Tibial artery (tissue), 4 donors: ENCODE measurements around the gene KAZN.

ENCODE experiments used
- DNase-seq, 2 donors: peaks; one replicate each; pipeline ENCODE4 v3.0.0-alpha.2; 2019
- H3K27ac ChIP-seq, 2 donors: fragments of 200-600 bp; sonication (generic) in 1 of 2; 1 replicate in 1 of 2; 2 replicates in 1 of 2; pipeline ENCODE4 v1.5.1; 2018 to 2019; ENCODE audit warnings: mild to moderate bottlenecking in 1 of 2
- H3K27me3 ChIP-seq, 2 donors: fragments of 200-600 bp; sonication (generic) in 1 of 2; one replicate each; pipeline versions ENCODE4 v1.5.1 to v1.6.0; 2016 to 2019
- H3K36me3 ChIP-seq, 3 donors: fragments of 200-600 bp; sonication (generic) in 2 of 3; one replicate each; pipeline ENCODE4 v1.5.1; 2016 to 2019; ENCODE audit warnings: mild to moderate bottlenecking in 2 of 3
- H3K4me1 ChIP-seq, 4 donors: fragments of 200-600 bp; sonication (generic) in 2 of 4; 1 replicate in 3 of 4; 2 replicates in 1 of 4; pipeline ENCODE4 v1.5.1; 2016 to 2019
- H3K4me3 ChIP-seq, 2 donors: fragments of 200-600 bp; sonication (generic) in 1 of 2; 1 replicate in 1 of 2; 2 replicates in 1 of 2; pipeline ENCODE4 v1.5.1; 2018 to 2019; ENCODE audit warnings: mild to moderate bottlenecking in 2 of 2
- H3K9me3 ChIP-seq, 3 donors: fragments of 200-600 bp; sonication (generic) in 1 of 3; one replicate each; pipeline ENCODE4 v1.5.1; 2016 to 2019
- CTCF ChIP-seq, 2 experiments: fragments of 200-600 bp in 1 of 2; fragments of 450-650 bp in 1 of 2; IDR thresholded peaks; one replicate each; pipeline ENCODE4 v1.5.1; 2017 to 2019; ENCODE audit warnings: antibody characterized with exemption in 2 of 2, mild to moderate bottlenecking in 1 of 2, moderate library complexity in 1 of 2
- intact Hi-C: fragments of 100-400 bp; cut with DNase I; formaldehyde crosslinking; loops from one replicate; pipeline ENCODE4 v1.15.0; 2023; ENCODE audit warnings: low total_unique reads

KAZN gene

GRCh38 chr1:15057834-15058233 lies 459.3 kb downstream of the KAZN start:
- Histone ChIP-seq H3K36me3 (peaks cover 32 to 75% (median 57%) of the 10 kb centered on the region in 3 donors), H3K4me1 (no peaks in the 10 kb centered on the region), H3K27me3 (no peaks in the 10 kb centered on the region), H3K27ac (no peak overlapping the region), H3K4me3 (no peak overlapping the region), H3K9me3 (no peaks in the 10 kb centered on the region)
- no peak for TF ChIP-seq CTCF (IDR thresholded peaks at IDR 0.05)
- intact Hi-C loops, result no loop called here
- DNase-seq, result no peak

GRCh38 chr1:15058261-15058660 lies 459.8 kb downstream of the KAZN start:
- Histone ChIP-seq H3K9me3 (no peaks in the 10 kb centered on the region), H3K4me3 (no peak overlapping the region), H3K4me1 (no peaks in the 10 kb centered on the region), H3K27ac (no peak overlapping the region), H3K27me3 (no peaks in the 10 kb centered on the region), H3K36me3 (peaks cover 32 to 75% (median 57%) of the 10 kb centered on the region in 3 donors)
- TF ChIP-seq CTCF (IDR thresholded peaks at IDR 0.05), result no peak
- no peak for DNase-seq
- intact Hi-C loops, result no loop called here

GRCh38 chr1:15060104-15060503 lies 461.6 kb downstream of the KAZN start:
- no peaks in the 10 kb centered on the region for H3K27me3 ChIP-seq
- intact Hi-C loops, result loop anchor here (5.0 kb wide), 1 partner anchor 37 kb away; no protein-coding TSS in a partner anchor

GRCh38 chr1:15062479-15063099 lies 464.1 kb downstream of the KAZN start:
- Histone ChIP-seq H3K4me1 (peaks cover 0 to 10% (median 5%) of the 10 kb centered on the region in 4 donors), H3K27ac (no peak overlapping the region), H3K9me3 (no peaks in the 10 kb centered on the region), H3K4me3 (no peak overlapping the region), H3K36me3 (peaks cover 22 to 86% (median 60%) of the 10 kb centered on the region in 3 donors), H3K27me3 (no peaks in the 10 kb centered on the region)
- peak; percentile 30 to 42 for TF ChIP-seq CTCF (IDR thresholded peaks at IDR 0.05)
- no peak for DNase-seq
- intact Hi-C loops, result loop anchor here (5.0 kb wide), 1 partner anchor 35 kb away; no protein-coding TSS in a partner anchor

More at GRCh38 chr1:15060104-15060503, 461.6 kb downstream of the KAZN start:
- H3K27ac ChIP-seq, result no peak overlapping the region
- H3K4me3 ChIP-seq, result no peak overlapping the region
- DNase-seq, result no peak
- peaks cover 32 to 91% (median 74%) of the 10 kb centered on the region in 3 donors for H3K36me3 ChIP-seq
- H3K9me3 ChIP-seq, result no peaks in the 10 kb centered on the region
- H3K4me1 ChIP-seq, result no peaks in the 10 kb centered on the region
- no peak for TF ChIP-seq CTCF (IDR thresholded peaks at IDR 0.05)

GRCh38 chr1:15063346-15063745 lies 464.9 kb downstream of the KAZN start:
- no peak for DNase-seq
- TF ChIP-seq CTCF (IDR thresholded peaks at IDR 0.05), result no peak
- Histone ChIP-seq H3K36me3 (peaks cover 22 to 78% (median 52%) of the 10 kb centered on the region in 3 donors), H3K4me3 (no peak overlapping the region), H3K27me3 (no peaks in the 10 kb centered on the region), H3K27ac (no peak overlapping the region), H3K4me1 (peaks cover 0 to 15% (median 9%) of the 10 kb centered on the region in 4 donors), H3K9me3 (no peaks in the 10 kb centered on the region)
- intact Hi-C loops, result loop anchor here (5.0 kb wide), 1 partner anchor 34 kb away; no protein-coding TSS in a partner anchor
